Fibroblast of skin of right quadriceps (primary cell): Measurements from ENCODE around the gene PRDM9.

Source experiments
- DNase-seq: peaks from one replicate; pipeline ENCODE4 v3.0.0-alpha.2; 2013

PRDM9 gene

GRCh38 chr5:23528677-23529076 lies 21.3 kb downstream of the PRDM9 start:
- DNase-seq: no peak

GRCh38 chr5:23530571-23530970 lies 23.2 kb downstream of the PRDM9 start:
- DNase-seq: no peak

GRCh38 chr5:23571059-23571458 lies 63.6 kb downstream of the PRDM9 start:
- no peak for DNase-seq
